GM12878 (cell line): ENCODE results near the gene TMC7. TPM values are rescaled to one million over a fixed set of nuclear protein-coding genes. Genes with fewer than 3 reads are reported as not detected.

ENCODE experiments used
- ATAC-seq: fragments of 200-7000 bp; cut with Tn5 transposase; 3 replicates; pipeline ENCODE4 v1.9.1; 2020; ENCODE audit warnings: mild to moderate bottlenecking, moderate library complexity
- BruUV-seq: library from RNA; stranded (reverse); fragments of 400-500 nt; replicated peaks from 2 replicates; lab custom pipeline; 2021; lab: Mats Ljungman, UMichigan
- CTCF ChIA-PET: fragments of 300-600 bp; sonication (Branson Sonifier 250); formaldehyde crosslinking; extraction: SDS; loops from one replicate; lab custom pipeline; 2021; ENCODE audit warnings: inconsistent platforms; lab: Yijun Ruan, JAX
- POLR2A ChIA-PET: fragments of 350-600 bp; formaldehyde crosslinking; extraction: SDS; loops from one replicate; lab custom pipeline; 2021; ENCODE audit warnings: inconsistent platforms; lab: Charles Lee
- RAD21 ChIA-PET: fragments of 300-600 bp; sonication (Branson Sonifier 250); formaldehyde crosslinking; loops from one replicate; lab custom pipeline; 2023; ENCODE audit warnings: antibody characterized with exemption; ENCODE audit not compliant: unreplicated experiment; lab: Charles Lee
- SMC1A ChIA-PET: fragments of 300-600 bp; sonication (Branson Sonifier 250); formaldehyde crosslinking; loops from one replicate; lab custom pipeline; 2023; ENCODE audit not compliant: unreplicated experiment, uncharacterized antibody; lab: Charles Lee
- DNase-seq: peaks from one replicate; pipeline ENCODE4 v3.0.0-alpha.2; 2011; ENCODE audit warnings: low read depth, low spot score
- FAIRE-seq: peaks from 3 replicates; lab custom pipeline; 2011; peaks lifted over from hg19 to GRCh38; lab: Jason Lieb, UNC
- H2AFZ ChIP-seq: 2 replicates; pipeline ENCODE4 v1.6.0; 2011; ENCODE audit warnings: low read depth, low read length, control low read depth; ENCODE audit not compliant: control insufficient read depth
- H3K27ac ChIP-seq: 2 replicates; pipeline ENCODE4 v1.5.1; 2011; ENCODE audit warnings: control low read depth; ENCODE audit not compliant: control insufficient read depth, insufficient read depth
- H3K27me3 ChIP-seq, 2 experiments: replicated peaks in 1 of 2; 2 replicates each; pipeline versions ENCODE4 v1.6.0 to v1.6.1; 2011; ENCODE audit warnings: low read length in 1 of 2; ENCODE audit not compliant: control insufficient read depth in 2 of 2, insufficient read depth in 2 of 2
- H3K36me3 ChIP-seq, 2 experiments: 2 replicates each; pipeline ENCODE4 v1.5.1; 2011; ENCODE audit warnings: low read length in 1 of 2; ENCODE audit not compliant: control insufficient read depth in 2 of 2, insufficient read depth in 2 of 2
- H3K4me1 ChIP-seq: 2 replicates; pipeline ENCODE4 v1.6.1; 2011; ENCODE audit warnings: mild to moderate bottlenecking, low read length, moderate library complexity, mixed read lengths; ENCODE audit not compliant: control insufficient read depth, insufficient read depth
- H3K4me2 ChIP-seq: 2 replicates; pipeline ENCODE4 v1.6.0; 2011; ENCODE audit warnings: control low read depth; ENCODE audit not compliant: control insufficient read depth, insufficient read depth
- H3K4me3 ChIP-seq: fragments of 200-600 bp; sonication (generic); 2 replicates; pipeline ENCODE4 v1.5.1; 2016
- H3K79me2 ChIP-seq: 2 replicates; pipeline ENCODE4 v1.6.0; 2011; ENCODE audit warnings: low read length; ENCODE audit not compliant: control insufficient read depth, insufficient read depth
- H3K9ac ChIP-seq: 2 replicates; pipeline ENCODE4 v1.8.0; 2011; ENCODE audit warnings: low read length, control low read depth, mixed read lengths; ENCODE audit not compliant: control insufficient read depth, insufficient read depth
- H3K9me3 ChIP-seq: replicated peaks from 3 replicates; pipeline ENCODE4 v1.5.1; 2011; ENCODE audit warnings: mild to moderate bottlenecking, low read length; ENCODE audit not compliant: control insufficient read depth, insufficient read depth
- H4K20me1 ChIP-seq: 2 replicates; pipeline ENCODE4 v1.6.0; 2011; ENCODE audit not compliant: control insufficient read depth, insufficient read depth
- CBX3 ChIP-seq: fragments of 200-600 bp; sonication (generic); IDR thresholded peaks from 2 replicates; pipeline ENCODE4 v1.6.1; 2016; ENCODE audit warnings: low read depth, borderline replicate concordance
- EZH2 ChIP-seq: IDR thresholded peaks from 2 replicates; pipeline ENCODE4 v1.6.1; 2012; ENCODE audit warnings: low read depth, mild to moderate bottlenecking, control low read depth, inconsistent platforms, low read length, borderline replicate concordance; ENCODE audit not compliant: control insufficient read depth
- HCFC1 ChIP-seq: fragments of 150-350 bp; IDR thresholded peaks from 2 replicates; pipeline ENCODE4 v1.6.1; 2014; ENCODE audit warnings: low read length
- JUNB ChIP-seq: IDR thresholded peaks from 2 replicates; pipeline ENCODE4 v1.6.1; 2016; ENCODE audit warnings: antibody characterized with exemption, mild to moderate bottlenecking
- MEF2A ChIP-seq: IDR thresholded peaks from 2 replicates; pipeline ENCODE4 v1.6.1; 2011; ENCODE audit warnings: low read depth, mild to moderate bottlenecking, low read length, moderate library complexity; ENCODE audit not compliant: insufficient read depth
- NFYB ChIP-seq: IDR thresholded peaks from 2 replicates; pipeline ENCODE4 v1.6.1; 2011; ENCODE audit warnings: low read depth, mild to moderate bottlenecking, low read length, improper control_type of control experiment, moderate library complexity; ENCODE audit not compliant: insufficient read depth
- NR2C1 ChIP-seq: fragments of 450-650 bp; IDR thresholded peaks from 2 replicates; pipeline ENCODE4 v1.6.1; 2017; ENCODE audit warnings: antibody characterized with exemption, mild to moderate bottlenecking, moderate library complexity
- NRF1 ChIP-seq: conservative IDR thresholded peaks from 2 replicates; pipeline ENCODE4 v1.6.1; 2011; ENCODE audit warnings: mild to moderate bottlenecking, low read depth, low read length, improper control_type of control experiment
- POLR2AphosphoS5 ChIP-seq: IDR thresholded peaks from 2 replicates; pipeline ENCODE4 v1.6.1; 2011; ENCODE audit warnings: mild to moderate bottlenecking, low read length, inconsistent platforms
- TBL1XR1 ChIP-seq: IDR thresholded peaks from 2 replicates; pipeline ENCODE4 v1.6.1; 2012; ENCODE audit warnings: low read depth, low read length, improper control_type of control experiment
- ZNF274 ChIP-seq: IDR thresholded peaks from one replicate; pipeline ENCODE4 v1.8.0; 2011; ENCODE audit not compliant: insufficient read length, insufficient read depth
- WGBS: methylation state at CpG from one replicate; pipeline ENCODE4 v1.1.6; 2016; ENCODE audit warnings: low lambda C conversion rate; ENCODE audit not compliant: insufficient replicate concordance, insufficient coverage; ENCODE audit errors: missing lambda C conversion rate; 5-methylcytosine and 5-hydroxymethylcytosine counted together
- in situ Hi-C: fragments of 300-500 bp; cut with MboI; formaldehyde crosslinking; loops from 9 replicates; pipeline ENCODE4 v1.14.3; 2018; ENCODE audit warnings: mixed read lengths
- intact Hi-C: fragments of 100-400 bp; cut with micrococcal nuclease; formaldehyde crosslinking; loops from one replicate; pipeline ENCODE4 v1.14.2; 2022; ENCODE audit not compliant: unreplicated experiment
- polyA plus RNA-seq, 11 experiments: library from polyadenylated mRNA; depleted of rRNA in 4 of 11; unstranded in 6 of 11; stranded (reverse) in 5 of 11; fragments of >200 nt; fragmentation: Nextera tagmentation in 4 of 11; fragmentation: Illumina TruSeq in 1 of 11; extraction: Ambion mirVana in 4 of 11; extraction: Trizol in 1 of 11; gene quantifications; 1 replicate in 1 of 11; 2 replicates in 10 of 11; pipeline versions ENCODE4 v1.2.1 to v1.2.3, GENCODE V29; 2011 to 2016; ENCODE audit warnings: inconsistent platforms in 2 of 11, missing spikeins in 2 of 11, low read depth in 1 of 11
- total RNA-seq, 4 experiments: library from RNA; depleted of rRNA in 3 of 4; stranded (reverse); fragments of >200 nt in 3 of 4; fragmentation: Illumina TruSeq in 1 of 4; extraction: Trizol in 1 of 4; gene quantifications; 2 replicates each; pipeline versions ENCODE4 v1.2.1 to v1.2.3, GENCODE V29; 2013 to 2021
- TF ChIP-seq, protein P1 (sequence below): fragments of 450-650 bp; IDR thresholded peaks from 2 replicates; pipeline ENCODE4 v1.6.1; 2018; ENCODE audit warnings: borderline replicate concordance, mild to moderate bottlenecking; ENCODE audit not compliant: partially characterized antibody
- TF ChIP-seq, protein P2 (sequence below): IDR thresholded peaks from 2 replicates; pipeline ENCODE4 v1.6.1; 2011; ENCODE audit warnings: low read depth, low read length, improper control_type of control experiment, borderline replicate concordance
- TF ChIP-seq, protein P3 (sequence below): fragments of 450-650 bp; IDR thresholded peaks from 2 replicates; pipeline ENCODE4 v1.6.1; 2017; ENCODE audit warnings: antibody characterized with exemption, mild to moderate bottlenecking, moderate library complexity
- TF ChIP-seq, protein P4 (sequence below), 3 experiments: IDR thresholded peaks in 2 of 3; conservative IDR thresholded peaks in 1 of 3; 2 replicates each; pipeline ENCODE4 v1.5.1; 2011; ENCODE audit warnings: low read depth in 3 of 3, low read length in 3 of 3, mild to moderate bottlenecking in 3 of 3, control low read depth in 2 of 3, moderate library complexity in 2 of 3, inconsistent platforms in 1 of 3, mixed read lengths in 1 of 3; ENCODE audit not compliant: control insufficient read depth in 2 of 3, insufficient read depth in 1 of 3; ENCODE audit errors: extremely low read depth in 1 of 3

Gene TMC7
- total and polyA plus RNA-seq, 10 of the 15 experiments (the other 5 are each of a cell fraction or from before 2014, with no cell fraction given) = 0.15 TPM; not detected in 9

DNA sequence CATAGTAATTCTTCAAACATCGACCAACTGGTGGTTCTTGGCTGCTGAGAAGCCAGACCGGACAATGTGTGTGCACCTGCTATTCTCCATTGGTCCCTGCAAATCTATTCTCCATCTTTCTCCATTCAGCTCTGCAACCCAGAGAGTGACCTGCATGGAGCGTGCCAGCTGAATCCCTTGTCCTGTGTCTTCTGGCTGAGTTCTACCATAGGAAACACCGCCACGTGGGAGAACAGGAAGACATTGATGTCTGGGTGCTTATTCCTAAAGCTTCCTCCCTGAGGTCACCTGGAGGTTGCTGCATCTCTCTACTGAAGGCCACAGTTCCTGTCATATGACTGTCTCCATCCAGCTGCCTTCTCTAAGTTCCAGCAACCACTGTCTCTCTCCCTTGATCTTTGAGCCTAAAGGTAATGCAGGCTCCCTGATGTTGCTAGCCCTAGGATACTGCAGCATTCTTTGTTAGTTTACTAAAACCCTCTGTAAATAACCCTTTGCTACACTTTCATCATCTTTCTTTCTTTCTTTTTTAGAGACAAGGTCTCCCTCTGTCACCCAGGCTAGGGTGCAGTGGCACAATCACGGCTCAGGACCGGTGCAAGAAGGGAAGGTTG, 46.9 kb upstream of the TMC7 start:
- WGBS = 65% methylated on average over 6 of the region's 7 CpGs
- Histone ChIP-seq H3K9ac (no peak overlapping the region), H3K4me2 (no peak overlapping the region), H4K20me1 (no peaks in the 10 kb centered on the region), H3K27me3 (no peaks in the 10 kb centered on the region), H3K36me3 (no peaks in the 10 kb centered on the region), H3K79me2 (no peaks in the 10 kb centered on the region), H3K9me3 (no peaks in the 10 kb centered on the region; the same call in 2 of the 3 replicates), H3K4me3 (no peak overlapping the region), H3K27ac (no peak overlapping the region), H3K4me1 (peaks cover under 1% of the 10 kb centered on the region), H2AFZ (no peak overlapping the region)
- in situ Hi-C loops = no loop called here
- ChIA-PET RAD21 (interaction anchor here (1.2 kb wide), 1 partner anchor 135 kb away, joined by 4 read pairs; the partner anchor contains the start of gene ARL6IP1), CTCF (interaction anchor here (0.7 to 1.1 kb wide), 2 partner anchors 9 to 125 kb away, joined by 3 read pairs; no protein-coding TSS in a partner anchor), SMC1A (interaction anchor here (0.7 kb wide), 1 partner anchor 28 kb away, joined by 3 read pairs; no protein-coding TSS in a partner anchor), POLR2A (interaction anchor here (0.7 kb wide), 1 partner anchor 131 kb away, joined by 3 read pairs; the partner anchor contains the start of gene COQ7)
- intact Hi-C loops = no loop called here
- ATAC-seq = no peak
- no peak for DNase-seq
- BruUV-seq = no TSS peak
- FAIRE-seq = no peak
- TF ChIP-seq, protein P1, sequence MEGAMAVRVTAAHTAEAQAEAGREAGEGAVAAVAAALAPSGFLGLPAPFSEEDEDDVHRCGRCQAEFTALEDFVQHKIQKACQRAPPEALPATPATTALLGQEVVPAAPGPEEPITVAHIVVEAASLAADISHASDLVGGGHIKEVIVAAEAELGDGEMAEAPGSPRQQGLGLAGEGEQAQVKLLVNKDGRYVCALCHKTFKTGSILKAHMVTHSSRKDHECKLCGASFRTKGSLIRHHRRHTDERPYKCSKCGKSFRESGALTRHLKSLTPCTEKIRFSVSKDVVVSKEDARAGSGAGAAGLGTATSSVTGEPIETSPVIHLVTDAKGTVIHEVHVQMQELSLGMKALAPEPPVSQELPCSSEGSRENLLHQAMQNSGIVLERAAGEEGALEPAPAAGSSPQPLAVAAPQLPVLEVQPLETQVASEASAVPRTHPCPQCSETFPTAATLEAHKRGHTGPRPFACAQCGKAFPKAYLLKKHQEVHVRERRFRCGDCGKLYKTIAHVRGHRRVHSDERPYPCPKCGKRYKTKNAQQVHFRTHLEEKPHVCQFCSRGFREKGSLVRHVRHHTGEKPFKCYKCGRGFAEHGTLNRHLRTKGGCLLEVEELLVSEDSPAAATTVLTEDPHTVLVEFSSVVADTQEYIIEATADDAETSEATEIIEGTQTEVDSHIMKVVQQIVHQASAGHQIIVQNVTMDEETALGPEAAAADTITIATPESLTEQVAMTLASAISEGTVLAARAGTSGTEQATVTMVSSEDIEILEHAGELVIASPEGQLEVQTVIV = no peak
- TF ChIP-seq, protein P2, sequence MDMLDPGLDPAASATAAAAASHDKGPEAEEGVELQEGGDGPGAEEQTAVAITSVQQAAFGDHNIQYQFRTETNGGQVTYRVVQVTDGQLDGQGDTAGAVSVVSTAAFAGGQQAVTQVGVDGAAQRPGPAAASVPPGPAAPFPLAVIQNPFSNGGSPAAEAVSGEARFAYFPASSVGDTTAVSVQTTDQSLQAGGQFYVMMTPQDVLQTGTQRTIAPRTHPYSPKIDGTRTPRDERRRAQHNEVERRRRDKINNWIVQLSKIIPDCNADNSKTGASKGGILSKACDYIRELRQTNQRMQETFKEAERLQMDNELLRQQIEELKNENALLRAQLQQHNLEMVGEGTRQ = no peak
- TF ChIP-seq MEF2A = no peak
- TF ChIP-seq, protein P3, sequence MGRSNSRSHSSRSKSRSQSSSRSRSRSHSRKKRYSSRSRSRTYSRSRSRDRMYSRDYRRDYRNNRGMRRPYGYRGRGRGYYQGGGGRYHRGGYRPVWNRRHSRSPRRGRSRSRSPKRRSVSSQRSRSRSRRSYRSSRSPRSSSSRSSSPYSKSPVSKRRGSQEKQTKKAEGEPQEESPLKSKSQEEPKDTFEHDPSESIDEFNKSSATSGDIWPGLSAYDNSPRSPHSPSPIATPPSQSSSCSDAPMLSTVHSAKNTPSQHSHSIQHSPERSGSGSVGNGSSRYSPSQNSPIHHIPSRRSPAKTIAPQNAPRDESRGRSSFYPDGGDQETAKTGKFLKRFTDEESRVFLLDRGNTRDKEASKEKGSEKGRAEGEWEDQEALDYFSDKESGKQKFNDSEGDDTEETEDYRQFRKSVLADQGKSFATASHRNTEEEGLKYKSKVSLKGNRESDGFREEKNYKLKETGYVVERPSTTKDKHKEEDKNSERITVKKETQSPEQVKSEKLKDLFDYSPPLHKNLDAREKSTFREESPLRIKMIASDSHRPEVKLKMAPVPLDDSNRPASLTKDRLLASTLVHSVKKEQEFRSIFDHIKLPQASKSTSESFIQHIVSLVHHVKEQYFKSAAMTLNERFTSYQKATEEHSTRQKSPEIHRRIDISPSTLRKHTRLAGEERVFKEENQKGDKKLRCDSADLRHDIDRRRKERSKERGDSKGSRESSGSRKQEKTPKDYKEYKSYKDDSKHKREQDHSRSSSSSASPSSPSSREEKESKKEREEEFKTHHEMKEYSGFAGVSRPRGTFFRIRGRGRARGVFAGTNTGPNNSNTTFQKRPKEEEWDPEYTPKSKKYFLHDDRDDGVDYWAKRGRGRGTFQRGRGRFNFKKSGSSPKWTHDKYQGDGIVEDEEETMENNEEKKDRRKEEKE = no peak
- TF ChIP-seq, protein P4, sequence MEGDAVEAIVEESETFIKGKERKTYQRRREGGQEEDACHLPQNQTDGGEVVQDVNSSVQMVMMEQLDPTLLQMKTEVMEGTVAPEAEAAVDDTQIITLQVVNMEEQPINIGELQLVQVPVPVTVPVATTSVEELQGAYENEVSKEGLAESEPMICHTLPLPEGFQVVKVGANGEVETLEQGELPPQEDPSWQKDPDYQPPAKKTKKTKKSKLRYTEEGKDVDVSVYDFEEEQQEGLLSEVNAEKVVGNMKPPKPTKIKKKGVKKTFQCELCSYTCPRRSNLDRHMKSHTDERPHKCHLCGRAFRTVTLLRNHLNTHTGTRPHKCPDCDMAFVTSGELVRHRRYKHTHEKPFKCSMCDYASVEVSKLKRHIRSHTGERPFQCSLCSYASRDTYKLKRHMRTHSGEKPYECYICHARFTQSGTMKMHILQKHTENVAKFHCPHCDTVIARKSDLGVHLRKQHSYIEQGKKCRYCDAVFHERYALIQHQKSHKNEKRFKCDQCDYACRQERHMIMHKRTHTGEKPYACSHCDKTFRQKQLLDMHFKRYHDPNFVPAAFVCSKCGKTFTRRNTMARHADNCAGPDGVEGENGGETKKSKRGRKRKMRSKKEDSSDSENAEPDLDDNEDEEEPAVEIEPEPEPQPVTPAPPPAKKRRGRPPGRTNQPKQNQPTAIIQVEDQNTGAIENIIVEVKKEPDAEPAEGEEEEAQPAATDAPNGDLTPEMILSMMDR (IDR thresholded peaks at IDR 0.05 in 2 of 3, conservative IDR thresholded peaks at IDR 0.05 in 1 of 3; ENCODE audit: control insufficient read depth in 2 of 3, extremely low read depth in 1 of 3, insufficient read depth in 1 of 3, low read depth in 3 of 3, low read length in 3 of 3) = no peak
- no peak for TF ChIP-seq POLR2AphosphoS5
- no peak for TF ChIP-seq NRF1
- TF ChIP-seq NFYB = no peak
- TF ChIP-seq JUNB = no peak
- no peak for TF ChIP-seq CBX3
- no peak for TF ChIP-seq EZH2
- no peak for TF ChIP-seq NR2C1
- no peak for TF ChIP-seq ZNF274
- no peak for TF ChIP-seq HCFC1
- TF ChIP-seq TBL1XR1 = no peak
